SK-N-SH (cell line): ENCODE measurements around the gene STOML1. TPM values are rescaled to one million over a fixed set of nuclear protein-coding genes. Genes with fewer than 3 reads are reported as not detected.

Experiments
- CTCF ChIA-PET: fragments of 300-600, 350-600 bp; formaldehyde crosslinking; extraction: SDS; loops from one replicate; lab custom pipeline; 2021; lab: Yijun Ruan, JAX
- POLR2A ChIA-PET: fragments of 350-600 bp; sonication (Branson Sonifier 250); formaldehyde crosslinking; extraction: SDS; loops from one replicate; lab custom pipeline; 2020; ENCODE audit warnings: antibody characterized with exemption, inconsistent platforms; lab: Yijun Ruan, JAX
- DNase-seq: peaks from one replicate; pipeline ENCODE4 v3.0.0; 2012
- H2AFZ ChIP-seq: fragments of 200-600 bp; sonication (generic); 2 replicates; pipeline ENCODE4 v1.8.1; 2016; ENCODE audit warnings: antibody characterized with exemption, mild to moderate bottlenecking, low read depth
- H3F3A ChIP-seq: fragments of 200-600 bp; sonication (generic); replicated peaks from 2 replicates; pipeline ENCODE3; 2016; ENCODE audit warnings: antibody characterized with exemption, mild to moderate bottlenecking; ENCODE audit not compliant: insufficient read depth
- H3K27ac ChIP-seq, 2 experiments: fragments of 200-500 bp in 1 of 2; fragments of 200-600 bp in 1 of 2; sonication (Bioruptor generic) in 1 of 2; sonication (generic), shearing (Covaris generic) in 1 of 2; 2 replicates each; pipeline versions ENCODE4 v1.5.1 to v1.6.1; 2014 to 2016; ENCODE audit warnings: low read depth in 2 of 2, inconsistent platforms in 1 of 2, low read length in 1 of 2, mild to moderate bottlenecking in 1 of 2, mixed read lengths in 1 of 2
- H3K27me3 ChIP-seq: fragments of 200-600 bp; sonication (generic), shearing (Covaris generic); 2 replicates; pipeline ENCODE4 v1.6.1; 2016; ENCODE audit warnings: mixed run types; ENCODE audit not compliant: insufficient read depth
- H3K36me3 ChIP-seq, 2 experiments: fragments of 200-500 bp in 1 of 2; fragments of 200-600 bp in 1 of 2; sonication (Bioruptor generic) in 1 of 2; sonication (generic) in 1 of 2; replicated peaks in 1 of 2; 2 replicates each; pipeline versions ENCODE3 to v1.5.1; 2014 to 2016; ENCODE audit warnings: low read length in 1 of 2, mild to moderate bottlenecking in 1 of 2; ENCODE audit not compliant: insufficient read depth in 2 of 2, control insufficient read depth in 1 of 2
- H3K4me1 ChIP-seq, 2 experiments: fragments of 200-500 bp in 1 of 2; fragments of 200-600 bp in 1 of 2; sonication (Bioruptor generic) in 1 of 2; sonication (generic), shearing (Covaris generic) in 1 of 2; 2 replicates each; pipeline versions ENCODE4 v1.5.1 to v1.6.1; 2014 to 2016; ENCODE audit warnings: low read depth in 1 of 2, low read length in 1 of 2, mixed run types in 1 of 2; ENCODE audit not compliant: insufficient read depth in 2 of 2, control insufficient read depth in 1 of 2
- H3K4me2 ChIP-seq: fragments of 200-600 bp; sonication (generic), shearing (Covaris generic); 2 replicates; pipeline ENCODE4 v1.6.1; 2017; ENCODE audit warnings: mixed run types
- H3K4me3 ChIP-seq, 2 experiments: fragments of 200-500 bp in 1 of 2; fragments of 200-600 bp in 1 of 2; sonication (Bioruptor generic) in 1 of 2; sonication (generic), shearing (Covaris generic) in 1 of 2; 2 replicates each; pipeline versions ENCODE4 v1.5.1 to v1.8.1; 2014 to 2016; ENCODE audit warnings: low read depth in 2 of 2, inconsistent platforms in 1 of 2, low read length in 1 of 2, mild to moderate bottlenecking in 1 of 2, mixed read lengths in 1 of 2, moderate library complexity in 1 of 2
- H3K79me2 ChIP-seq: fragments of 200-600 bp; sonication (generic); 2 replicates; pipeline ENCODE4 v1.8.1; 2017; ENCODE audit warnings: mild to moderate bottlenecking; ENCODE audit not compliant: insufficient read depth
- H3K9ac ChIP-seq: fragments of 200-600 bp; sonication (generic); 2 replicates; pipeline ENCODE4 v1.6.1; 2017; ENCODE audit warnings: mixed run types
- H3K9me2 ChIP-seq: fragments of 200-600 bp; sonication (generic); 2 replicates; pipeline ENCODE4 v1.6.1; 2017; ENCODE audit warnings: mixed run types
- H3K9me3 ChIP-seq: fragments of 200-600 bp; sonication (generic); 2 replicates; pipeline ENCODE4 v1.6.1; 2017; ENCODE audit warnings: mixed run types, mild to moderate bottlenecking, moderate library complexity
- H4K20me1 ChIP-seq: fragments of 200-600 bp; sonication (generic); 2 replicates; pipeline ENCODE4 v1.6.1; 2017; ENCODE audit warnings: mild to moderate bottlenecking, mixed run types; ENCODE audit not compliant: insufficient read depth
- NFIC ChIP-seq: IDR thresholded peaks from 2 replicates; pipeline ENCODE4 v1.4.0; 2012; ENCODE audit warnings: borderline replicate concordance
- RCOR1 ChIP-seq: fragments of 150-350 bp; IDR thresholded peaks from 2 replicates; pipeline ENCODE4 v1.6.1; 2017; ENCODE audit warnings: antibody characterized with exemption, low read length
- REST ChIP-seq: IDR thresholded peaks from 2 replicates; pipeline ENCODE4 v1.6.1; 2012; ENCODE audit warnings: mild to moderate bottlenecking, low read depth, low read length, moderate library complexity
- TCF12 ChIP-seq: IDR thresholded peaks from 2 replicates; pipeline ENCODE4 v1.4.0; 2012
- YY1 ChIP-seq: IDR thresholded peaks from 2 replicates; pipeline ENCODE4 v1.4.0; 2012; ENCODE audit warnings: low read depth, mild to moderate bottlenecking
- ZBTB33 ChIP-seq: IDR thresholded peaks from 2 replicates; pipeline ENCODE4 v1.4.0; 2012; ENCODE audit warnings: low read depth, borderline replicate concordance
- WGBS: methylation state at CpG from one replicate; pipeline ENCODE4 v1.1.6; 2017; ENCODE audit warnings: low lambda C conversion rate; 5-methylcytosine and 5-hydroxymethylcytosine counted together
- polyA plus RNA-seq, 3 experiments: library from polyadenylated mRNA; depleted of rRNA; stranded (reverse); fragments of >200 nt; gene quantifications; 2 replicates each; pipeline ENCODE4 v1.2.3, GENCODE V29; 2012

Gene STOML1
- polyA plus RNA-seq, 1 of the 3 experiments (the other 2 are of a cell fraction): 20.4 TPM

- CTCF ChIA-PET: interaction anchor here (0.9 to 3.0 kb wide), 5 partner anchors 15 to 75 kb away, joined by 3 to 22 read pairs (median 5); no protein-coding TSS in a partner anchor
- no peaks in the 10 kb centered on the region for H3K9me3 ChIP-seq
- no peaks in the 10 kb centered on the region for H3K9me2 ChIP-seq
- POLR2A ChIA-PET: no interaction called here
- no peaks in the 10 kb centered on the region for H3K27me3 ChIP-seq
- H3K4me2 ChIP-seq: no peak overlapping the region
- TF ChIP-seq RCOR1 (no peak), REST (no peak), YY1 (no peak), NFIC (no peak), ZBTB33 (no peak)
- no peak overlapping the region for H3K9ac ChIP-seq
- peaks cover 12% of the 10 kb centered on the region for H3F3A ChIP-seq
- no peaks in the 10 kb centered on the region for H3K79me2 ChIP-seq
- WGBS: 87% methylated on average over 8 of the region's 10 CpGs
- H3K27ac ChIP-seq: no peak overlapping the region
- peaks cover 0 to 12% of the 10 kb centered on the region in 2 experiments for H3K36me3 ChIP-seq
- peaks cover 13 to 53% of the 10 kb centered on the region in 2 experiments for H3K4me1 ChIP-seq
- H4K20me1 ChIP-seq: no peaks in the 10 kb centered on the region
- H2AFZ ChIP-seq: no peak overlapping the region
- no peak overlapping the region for H3K4me3 ChIP-seq
- DNase-seq: no peak
These were observed 42.6 kb downstream of the STOML1 start for GRCh38 chr15:73949496-73949895.

DNA sequence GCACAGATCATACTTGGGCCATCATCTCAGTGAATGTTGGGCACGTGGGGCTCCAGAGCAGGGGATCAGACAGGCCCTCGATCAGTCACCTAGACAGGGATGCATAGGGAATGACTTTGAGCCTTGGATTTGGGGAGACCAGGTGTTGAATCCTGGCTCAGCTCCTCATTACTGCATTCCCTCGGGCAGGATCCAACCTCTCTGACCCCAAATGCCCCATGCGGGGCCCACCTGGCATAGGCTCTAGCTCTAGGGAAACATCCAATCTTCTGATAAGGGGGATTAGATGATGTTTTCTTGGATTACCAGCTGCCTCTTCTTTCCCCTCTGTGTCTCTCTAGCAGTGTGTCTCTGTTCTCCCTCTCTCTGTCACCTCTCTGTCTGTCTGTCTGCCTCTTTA lies 43.1 kb downstream of the STOML1 start:
- no peak for DNase-seq

More for the DNA sequence above, 43.1 kb downstream of the STOML1 start:
- no peak overlapping the region for H3K27ac ChIP-seq
- no peak overlapping the region for H2AFZ ChIP-seq
- no peak overlapping the region for H3K4me3 ChIP-seq
- no peak overlapping the region for H3K4me2 ChIP-seq
- no peak overlapping the region for H3K9ac ChIP-seq
- CTCF ChIA-PET: interaction anchor here (0.9 to 3.0 kb wide), 6 partner anchors 16 to 88 kb away, joined by 3 to 22 read pairs (median 4); no protein-coding TSS in a partner anchor
- POLR2A ChIA-PET: no interaction called here
- H3K9me3 ChIP-seq: no peaks in the 10 kb centered on the region
- TF ChIP-seq TCF12: no peak
- peaks cover 0 to 12% of the 10 kb centered on the region in 2 experiments for H3K36me3 ChIP-seq
- H3K27me3 ChIP-seq: no peaks in the 10 kb centered on the region
- peaks cover 17 to 58% of the 10 kb centered on the region in 2 experiments for H3K4me1 ChIP-seq
- WGBS: 90% methylated on average over 2 of the region's 4 CpGs
- no peaks in the 10 kb centered on the region for H4K20me1 ChIP-seq
- no peaks in the 10 kb centered on the region for H3K79me2 ChIP-seq
- peaks cover 12% of the 10 kb centered on the region for H3F3A ChIP-seq
- no peaks in the 10 kb centered on the region for H3K9me2 ChIP-seq
